Body of pancreas (tissue), 4 donors: ENCODE measurements around the gene FOXL2NB. TPM values are rescaled to one million over a fixed set of nuclear protein-coding genes. Genes with fewer than 3 reads are reported as not detected.

Source experiments
- ATAC-seq: fragments of 150-250 bp; one replicate; pipeline ENCODE4 v1.9.1; 2016
- DNase-seq, 4 donors: peaks; one replicate each; pipeline ENCODE4 v3.0.0-alpha.2; 2019
- H3K27ac ChIP-seq, 4 donors: fragments of 200-600 bp; sonication (generic); 1 replicate in 3 of 4; 2 replicates in 1 of 4; pipeline versions ENCODE4 v1.5.1 to v1.6.1; 2016 to 2019; ENCODE audit warnings: mild to moderate bottlenecking in 1 of 4, mixed read lengths in 1 of 4, moderate library complexity in 1 of 4
- H3K27me3 ChIP-seq, 2 donors: fragments of 200-600 bp; sonication (generic); one replicate each; pipeline ENCODE4 v1.6.0; 2016; ENCODE audit warnings: mild to moderate bottlenecking in 1 of 2
- H3K36me3 ChIP-seq, 2 donors: fragments of 200-600 bp; sonication (generic); replicated peaks in 1 of 2; 2 replicates each; pipeline ENCODE4 v1.5.1; 2016; ENCODE audit warnings: low read depth in 2 of 2; ENCODE audit not compliant: insufficient read depth in 1 of 2
- H3K4me1 ChIP-seq: fragments of 200-600 bp; sonication (generic); one replicate; pipeline ENCODE4 v1.6.0; 2016
- H3K4me3 ChIP-seq, 2 donors: fragments of 200-600 bp; sonication (generic); 1 replicate in 1 of 2; 2 replicates in 1 of 2; pipeline ENCODE4 v1.5.1; 2016 to 2019
- H3K9me3 ChIP-seq, 3 donors: fragments of 200-600 bp; sonication (generic); 1 replicate in 2 of 3; 2 replicates in 1 of 3; pipeline ENCODE4 v1.5.1; 2016
- POLR2A ChIP-seq, 3 donors: fragments of 450-650 bp; IDR thresholded peaks; one replicate each; pipeline ENCODE4 v1.6.1; 2016; ENCODE audit warnings: antibody characterized with exemption in 3 of 3, mild to moderate bottlenecking in 2 of 3
- WGBS, 2 donors: methylation state at CpG; one replicate each; pipeline ENCODE4 v1.1.5; 2017; 5-methylcytosine and 5-hydroxymethylcytosine counted together
- intact Hi-C: fragments of 100-400 bp; cut with DNase I; formaldehyde crosslinking; loops from one replicate; pipeline ENCODE4 v1.15.1; 2023
- total RNA-seq, 2 donors: library from RNA; depleted of rRNA; stranded (reverse); fragments of >200 nt; gene quantifications; one replicate each; pipeline ENCODE4 v1.1.0, GENCODE V29; 2016
- TF ChIP-seq, protein P1 (sequence below), 7 experiments: fragments of 450-650 bp in 4 of 7; fragments of 200-600 bp in 3 of 7; sonication (generic) in 3 of 7; IDR thresholded peaks; one replicate each; pipeline ENCODE4 v1.5.1; 2016 to 2019; ENCODE audit warnings: antibody characterized with exemption in 7 of 7

FOXL2NB gene
- total RNA-seq, 2 donors from 2014 or later: 0.26 TPM; not detected in 1

DNA sequence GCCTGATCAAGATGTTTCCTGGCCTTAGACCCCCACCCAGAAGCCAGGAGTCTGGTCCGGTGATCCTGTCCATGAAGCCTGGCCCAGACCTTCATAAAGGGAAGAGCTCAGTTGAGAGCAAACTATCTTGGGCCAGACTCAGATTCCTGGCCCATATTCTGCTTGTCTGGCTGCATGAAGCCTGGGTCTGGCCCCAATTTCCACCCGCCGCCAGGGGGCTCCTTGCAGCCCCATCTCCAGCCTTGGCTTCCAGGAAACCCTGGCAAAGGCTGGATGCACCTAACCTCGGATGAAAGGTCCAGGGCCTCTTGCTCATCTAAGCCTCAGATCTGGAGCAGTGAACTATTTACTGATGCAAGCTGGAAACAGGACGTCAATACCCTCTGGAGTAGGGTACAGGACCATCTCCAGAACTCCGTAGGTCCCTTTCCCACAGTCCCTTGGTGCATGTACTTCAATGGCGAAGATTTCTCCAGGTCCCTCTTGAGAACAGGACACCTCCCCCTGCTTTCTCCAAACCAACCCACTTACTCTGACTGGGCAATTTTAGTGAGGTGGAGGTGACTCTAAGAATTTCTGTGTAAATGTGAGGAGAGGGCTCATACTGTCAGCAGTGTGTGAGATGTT lies 5.6 kb upstream of the FOXL2NB start:
- intact Hi-C loops: loop anchor here (5.0 kb wide), 1 partner anchor 386 kb away; no protein-coding TSS in a partner anchor
- Histone ChIP-seq H3K36me3 (no peaks in the 10 kb centered on the region), H3K9me3 (no peaks in the 10 kb centered on the region), H3K27me3 (peaks cover 6 to 69% of the 10 kb centered on the region in 2 donors), H3K4me3 (no peak overlapping the region), H3K4me1 (peaks cover 57% of the 10 kb centered on the region), H3K27ac (no peak overlapping the region)
- TF ChIP-seq POLR2A (IDR thresholded peaks at IDR 0.05): no peak
- TF ChIP-seq, protein P1, sequence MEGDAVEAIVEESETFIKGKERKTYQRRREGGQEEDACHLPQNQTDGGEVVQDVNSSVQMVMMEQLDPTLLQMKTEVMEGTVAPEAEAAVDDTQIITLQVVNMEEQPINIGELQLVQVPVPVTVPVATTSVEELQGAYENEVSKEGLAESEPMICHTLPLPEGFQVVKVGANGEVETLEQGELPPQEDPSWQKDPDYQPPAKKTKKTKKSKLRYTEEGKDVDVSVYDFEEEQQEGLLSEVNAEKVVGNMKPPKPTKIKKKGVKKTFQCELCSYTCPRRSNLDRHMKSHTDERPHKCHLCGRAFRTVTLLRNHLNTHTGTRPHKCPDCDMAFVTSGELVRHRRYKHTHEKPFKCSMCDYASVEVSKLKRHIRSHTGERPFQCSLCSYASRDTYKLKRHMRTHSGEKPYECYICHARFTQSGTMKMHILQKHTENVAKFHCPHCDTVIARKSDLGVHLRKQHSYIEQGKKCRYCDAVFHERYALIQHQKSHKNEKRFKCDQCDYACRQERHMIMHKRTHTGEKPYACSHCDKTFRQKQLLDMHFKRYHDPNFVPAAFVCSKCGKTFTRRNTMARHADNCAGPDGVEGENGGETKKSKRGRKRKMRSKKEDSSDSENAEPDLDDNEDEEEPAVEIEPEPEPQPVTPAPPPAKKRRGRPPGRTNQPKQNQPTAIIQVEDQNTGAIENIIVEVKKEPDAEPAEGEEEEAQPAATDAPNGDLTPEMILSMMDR (IDR thresholded peaks at IDR 0.05): peak; percentile 24 to 57 (median 44)
- ATAC-seq (no peak), DNase-seq (peak in 3 of 4 donors; percentile 35 to 70 (median 47))
- WGBS, 2 donors: 44 to 89% methylated on average over 3 to 7 of the region's 7 CpGs

- DNase-seq (no peak), ATAC-seq (no peak)
- Histone ChIP-seq H3K9me3 (no peaks in the 10 kb centered on the region), H3K36me3 (no peaks in the 10 kb centered on the region), H3K4me3 (no peak overlapping the region), H3K27ac (no peak overlapping the region), H3K4me1 (peaks cover 57% of the 10 kb centered on the region), H3K27me3 (peaks cover 0 to 72% of the 10 kb centered on the region in 2 donors)
- no peak for TF ChIP-seq POLR2A (IDR thresholded peaks at IDR 0.05)
- TF ChIP-seq, protein P1 (IDR thresholded peaks at IDR 0.05): no peak
- intact Hi-C loops: loop anchor here (5.0 kb wide), 1 partner anchor 385 kb away; no protein-coding TSS in a partner anchor
- WGBS, 2 donors: 83 to 85% methylated on average over 3 to 4 of the region's 4 CpGs
Measured at GRCh38 chr3:138942271-138942670, 4.7 kb upstream of the FOXL2NB start.

- no peak overlapping the region for H3K4me3 ChIP-seq
- no peaks in the 10 kb centered on the region for H3K36me3 ChIP-seq
- intact Hi-C loops: loop anchor here (5.0 kb wide), 1 partner anchor 384 kb away; no protein-coding TSS in a partner anchor
- ATAC-seq (no peak), DNase-seq (peak in 1 of 4 donors; percentile 7)
- WGBS, 2 donors: 46 to 68% methylated on average over 13 to 22 of the region's 25 CpGs
- H3K4me1 ChIP-seq: peaks cover 52% of the 10 kb centered on the region
- no peaks in the 10 kb centered on the region for H3K9me3 ChIP-seq
- H3K27me3 ChIP-seq: peaks cover 0 to 70% of the 10 kb centered on the region in 2 donors
- H3K27ac ChIP-seq: no peak overlapping the region
- TF ChIP-seq POLR2A (IDR thresholded peaks at IDR 0.05): no peak
- TF ChIP-seq, protein P1 (IDR thresholded peaks at IDR 0.05): no peak
Measured at GRCh38 chr3:138942861-138943623, 4.0 kb upstream of the FOXL2NB start.

- 31 to 58% methylated on average over 30 of the region's 30 CpGs for WGBS, 2 donors
- ATAC-seq (no peak), DNase-seq (peak in 1 of 4 donors; percentile 6)
- TF ChIP-seq POLR2A (IDR thresholded peaks at IDR 0.05): no peak
- TF ChIP-seq, protein P1 (IDR thresholded peaks at IDR 0.05): no peak
- Histone ChIP-seq H3K4me3 (no peak overlapping the region), H3K9me3 (no peaks in the 10 kb centered on the region), H3K27ac (no peak overlapping the region), H3K36me3 (no peaks in the 10 kb centered on the region), H3K4me1 (peaks cover 43% of the 10 kb centered on the region), H3K27me3 (peaks cover 0 to 65% of the 10 kb centered on the region in 2 donors)
- intact Hi-C loops: loop anchor here (5.0 kb wide), 1 partner anchor 383 kb away; no protein-coding TSS in a partner anchor
Measured at GRCh38 chr3:138943724-138944653, 3.0 kb upstream of the FOXL2NB start.
